ENCODE results near the gene MYLIP. TPM values are rescaled to one million over a fixed set of nuclear protein-coding genes. Genes with fewer than 3 reads are reported as not detected.
A peak's percentile ranks its signal among the peaks of the same experiment; 100 is the strongest.

MYLIP gene
- total and polyA plus RNA-seq, 8 donors = 6.6 to 20.2 (median 12.0) TPM

GRCh38 chr6:16098211-16098610, 30.7 kb upstream of the MYLIP start:
- H3K9me3 ChIP-seq = no peaks in the 10 kb centered on the region
- no peak for FAIRE-seq
- no peak for DNase-seq
- no peak for TF ChIP-seq CTCF (IDR thresholded peaks at IDR 0.05)
- peaks cover 0 to 12% (median 0%) of the 10 kb centered on the region in 3 donors for H3K4me1 ChIP-seq
- intact Hi-C loops (cut with DNase I) = no loop called here
- H3K27ac ChIP-seq = no peak overlapping the region
- no peaks in the 10 kb centered on the region for H3K36me3 ChIP-seq
- H3K4me3 ChIP-seq = no peak overlapping the region
- 73 to 74% methylated on average over 5 of the region's 5 CpGs for WGBS, 2 donors
- H3K27me3 ChIP-seq = no peaks in the 10 kb centered on the region
- no peak for ATAC-seq

DNA sequence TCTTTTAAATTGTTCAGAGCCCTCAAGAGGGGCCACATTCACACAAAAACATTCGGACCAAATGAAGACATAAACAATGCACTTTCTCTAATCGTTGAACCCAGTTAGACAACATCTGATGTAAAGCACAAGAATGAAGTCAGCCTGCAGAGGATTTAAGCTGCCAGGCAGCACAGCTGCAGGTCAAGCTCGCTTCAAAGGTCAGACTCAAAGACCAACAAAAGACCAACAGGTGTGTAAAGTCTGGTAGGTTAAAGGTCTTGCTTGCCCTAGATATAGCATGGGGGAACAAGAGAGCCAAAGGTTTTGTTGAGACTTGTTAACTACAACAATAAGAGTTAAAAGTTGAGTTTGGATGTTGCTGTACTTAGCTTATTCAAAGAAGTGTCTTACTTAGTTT, 26.7 kb upstream of the MYLIP start:
- DNase-seq (peak in 1 of 6 donors; percentile 18), FAIRE-seq (no peak), ATAC-seq (peak in 3 of 4 donors; percentile 57 to 87 (median 79))
- no peak for TF ChIP-seq CTCF (IDR thresholded peaks at IDR 0.05)
- 37 to 44% methylated on average over 3 of the region's 3 CpGs for WGBS, 2 donors
- no peak overlapping the region for H3K4me3 ChIP-seq
- H3K27me3 ChIP-seq = no peaks in the 10 kb centered on the region
- intact Hi-C loops (cut with DNase I) = no loop called here
- peaks cover 0 to 12% (median 0%) of the 10 kb centered on the region in 3 donors for H3K4me1 ChIP-seq
- no peaks in the 10 kb centered on the region for H3K9me3 ChIP-seq
- no peaks in the 10 kb centered on the region for H3K36me3 ChIP-seq
- H3K27ac ChIP-seq = peak overlapping the region in 1 of 4 donors; percentile 8

DNA sequence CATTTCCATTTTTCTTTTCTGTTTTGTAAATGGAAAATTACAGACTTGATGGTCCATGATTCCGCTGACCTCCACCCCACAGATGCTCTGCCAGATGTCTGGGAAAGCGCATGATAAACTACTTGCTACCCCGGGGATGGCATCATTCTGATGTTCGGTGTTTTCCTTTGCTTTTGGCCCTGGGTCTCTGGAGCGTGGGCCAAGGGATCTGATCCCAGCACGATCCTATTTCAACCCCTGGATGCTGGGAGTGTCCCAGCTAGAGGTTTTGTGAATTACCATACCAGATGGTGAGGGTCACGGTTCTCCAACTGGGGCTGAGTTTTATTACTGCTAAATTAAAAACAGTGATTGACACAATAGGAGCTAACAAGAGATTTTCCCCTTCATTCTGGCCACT, 25.2 kb upstream of the MYLIP start:
- H3K27me3 ChIP-seq = no peaks in the 10 kb centered on the region
- H3K4me1 ChIP-seq = peaks cover 0 to 12% (median 4%) of the 10 kb centered on the region in 3 donors
- TF ChIP-seq CTCF (IDR thresholded peaks at IDR 0.05) = no peak
- H3K36me3 ChIP-seq = no peaks in the 10 kb centered on the region
- ATAC-seq (no peak), DNase-seq (no peak), FAIRE-seq (no peak)
- no peaks in the 10 kb centered on the region for H3K9me3 ChIP-seq
- WGBS, 2 donors = 94 to 96% methylated on average over 7 of the region's 7 CpGs
- H3K4me3 ChIP-seq = no peak overlapping the region
- no peak overlapping the region for H3K27ac ChIP-seq
- intact Hi-C loops (cut with DNase I) = no loop called here

GRCh38 chr6:16104624-16105433, 24.1 kb upstream of the MYLIP start:
- no peak for ATAC-seq
- TF ChIP-seq CTCF (IDR thresholded peaks at IDR 0.05) = no peak

DNA sequence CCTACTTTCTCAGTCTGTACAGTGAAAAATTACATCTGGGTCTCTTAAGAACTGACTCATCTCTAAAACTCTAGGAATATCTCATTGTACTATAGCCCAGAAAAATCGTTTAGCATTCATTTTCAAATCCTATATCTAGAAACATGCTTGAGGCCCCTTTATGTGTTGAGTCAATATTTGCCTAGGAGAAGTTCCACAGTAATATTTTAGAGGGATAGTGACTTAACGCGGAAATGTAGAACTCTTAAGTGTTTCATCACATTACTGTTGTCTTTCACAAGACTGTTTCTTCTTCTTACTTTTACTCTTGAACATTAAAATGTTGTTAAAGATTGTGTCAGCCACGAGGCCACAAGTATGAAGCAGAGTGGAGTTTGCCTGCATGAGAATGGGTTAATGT, 23.0 kb upstream of the MYLIP start:
- 64 to 71% methylated on average over 4 of the region's 4 CpGs for WGBS, 2 donors
- Histone ChIP-seq H3K36me3 (no peaks in the 10 kb centered on the region), H3K9me3 (no peaks in the 10 kb centered on the region), H3K27ac (no peak overlapping the region), H3K4me3 (no peak overlapping the region), H3K27me3 (no peaks in the 10 kb centered on the region), H3K4me1 (peaks cover 0 to 24% (median 8%) of the 10 kb centered on the region in 3 donors)
- intact Hi-C loops (cut with DNase I) = no loop called here
- FAIRE-seq (no peak), ATAC-seq (no peak), DNase-seq (no peak)
- no peak for TF ChIP-seq CTCF (IDR thresholded peaks at IDR 0.05)

More at GRCh38 chr6:16104624-16105433, 24.1 kb upstream of the MYLIP start:
- no peaks in the 10 kb centered on the region for H3K27me3 ChIP-seq
- no peaks in the 10 kb centered on the region for H3K9me3 ChIP-seq
- no peaks in the 10 kb centered on the region for H3K36me3 ChIP-seq
- intact Hi-C loops (cut with DNase I) = no loop called here
- DNase-seq (no peak), FAIRE-seq (no peak)
- no peak overlapping the region for H3K27ac ChIP-seq
- no peak overlapping the region for H3K4me3 ChIP-seq
- H3K4me1 ChIP-seq = peaks cover 0 to 19% (median 8%) of the 10 kb centered on the region in 3 donors
- 92 to 95% methylated on average over 12 of the region's 12 CpGs for WGBS, 2 donors

Measured in pancreas (tissue), 10 donors.